Stomach (tissue), 4 donors: ENCODE results near the gene VOPP1.
A peak's percentile ranks its signal among the peaks of the same experiment; 100 is the strongest.

Experiments
- CTCF ChIP-seq, 7 experiments: fragments of 450-650 bp in 4 of 7; fragments of 200-600 bp in 3 of 7; sonication (generic) in 3 of 7; IDR thresholded peaks; one replicate each; pipeline ENCODE4 v1.5.1; 2016 to 2019; ENCODE audit warnings: antibody characterized with exemption in 7 of 7, control low read depth in 2 of 7, mild to moderate bottlenecking in 1 of 7
- POLR2A ChIP-seq, 4 donors: fragments of 450-650 bp; IDR thresholded peaks; one replicate each; pipeline ENCODE4 v1.6.1; 2016; ENCODE audit warnings: antibody characterized with exemption in 4 of 4, control low read depth in 2 of 4, mild to moderate bottlenecking in 1 of 4, moderate library complexity in 1 of 4

GRCh38 chr7:55432939-55433784 lies 139.1 kb downstream of the VOPP1 start:
- peak in 4 of 7 experiments; percentile 14 to 24 (median 21) for TF ChIP-seq CTCF (IDR thresholded peaks at IDR 0.05)
- TF ChIP-seq POLR2A (IDR thresholded peaks at IDR 0.05): no peak
